ENCODE data around the gene RAC2.

Gene RAC2

DNA sequence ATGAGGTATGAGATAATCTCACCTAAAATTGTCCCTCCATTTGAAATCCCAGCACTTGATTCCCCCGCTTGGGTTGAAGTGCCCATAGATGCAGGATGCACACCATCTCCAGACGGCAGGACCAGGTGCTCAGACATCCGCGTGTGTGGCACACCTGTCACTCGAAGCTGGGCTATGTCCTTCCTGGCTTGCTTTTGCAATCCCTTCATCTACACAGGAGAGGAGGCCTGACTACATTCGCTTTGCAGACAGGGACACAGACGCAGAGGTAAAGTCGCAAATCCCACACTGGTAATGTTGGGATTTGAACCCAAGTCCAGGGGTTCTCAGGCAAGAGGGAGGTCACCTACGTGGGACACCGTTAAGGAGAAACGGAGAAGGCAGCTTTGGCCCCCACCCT lies 31.1 kb upstream of the RAC2 start:
- no peak for DNase-seq (ENCODE audit: low spot score)

DNA sequence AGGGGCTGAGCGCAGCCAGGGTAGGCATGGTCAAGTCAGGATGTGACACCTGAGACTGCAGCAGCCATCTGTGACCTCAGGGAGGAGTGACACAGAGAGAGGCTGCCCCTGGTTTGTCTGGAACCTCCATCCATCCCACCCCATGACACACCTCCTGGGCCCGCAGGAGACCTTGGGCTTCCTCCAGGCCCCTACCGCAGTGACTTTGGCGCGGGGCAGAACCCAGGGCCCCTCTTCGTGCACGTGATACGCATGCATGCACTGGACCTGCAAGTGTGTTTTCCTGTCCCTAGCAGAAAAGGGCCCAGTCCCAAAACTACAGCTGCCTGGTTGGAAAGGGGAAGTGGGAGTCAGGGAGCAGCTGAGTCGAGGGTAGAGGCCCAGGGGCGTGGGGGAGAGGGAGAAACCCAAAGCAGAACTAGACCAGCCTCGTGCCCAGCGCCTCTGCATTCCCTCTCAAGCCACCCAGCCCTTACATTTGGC lies 30.4 kb upstream of the RAC2 start:
- no peak for DNase-seq (ENCODE audit: low spot score)

DNA sequence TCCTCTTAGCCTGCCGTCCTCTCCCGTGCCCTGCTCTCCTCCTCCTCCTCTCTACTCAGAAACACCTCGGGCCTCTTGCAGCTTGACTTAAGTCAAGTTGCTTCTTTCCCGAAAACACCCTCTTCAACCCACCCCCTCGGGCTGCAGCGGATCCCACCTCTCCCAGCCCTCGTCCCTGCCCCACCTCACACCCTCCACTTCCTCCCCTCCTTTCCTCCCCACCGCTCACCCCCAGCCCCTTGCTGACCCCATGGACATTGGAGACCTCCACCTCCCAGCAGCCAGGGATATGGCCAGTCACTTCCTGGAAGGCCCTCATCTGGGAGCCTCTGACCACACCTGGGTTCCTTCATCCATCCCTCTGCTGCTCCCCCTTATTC lies 29.8 kb upstream of the RAC2 start:
- DNase-seq (ENCODE audit: low spot score) = no peak

DNA sequence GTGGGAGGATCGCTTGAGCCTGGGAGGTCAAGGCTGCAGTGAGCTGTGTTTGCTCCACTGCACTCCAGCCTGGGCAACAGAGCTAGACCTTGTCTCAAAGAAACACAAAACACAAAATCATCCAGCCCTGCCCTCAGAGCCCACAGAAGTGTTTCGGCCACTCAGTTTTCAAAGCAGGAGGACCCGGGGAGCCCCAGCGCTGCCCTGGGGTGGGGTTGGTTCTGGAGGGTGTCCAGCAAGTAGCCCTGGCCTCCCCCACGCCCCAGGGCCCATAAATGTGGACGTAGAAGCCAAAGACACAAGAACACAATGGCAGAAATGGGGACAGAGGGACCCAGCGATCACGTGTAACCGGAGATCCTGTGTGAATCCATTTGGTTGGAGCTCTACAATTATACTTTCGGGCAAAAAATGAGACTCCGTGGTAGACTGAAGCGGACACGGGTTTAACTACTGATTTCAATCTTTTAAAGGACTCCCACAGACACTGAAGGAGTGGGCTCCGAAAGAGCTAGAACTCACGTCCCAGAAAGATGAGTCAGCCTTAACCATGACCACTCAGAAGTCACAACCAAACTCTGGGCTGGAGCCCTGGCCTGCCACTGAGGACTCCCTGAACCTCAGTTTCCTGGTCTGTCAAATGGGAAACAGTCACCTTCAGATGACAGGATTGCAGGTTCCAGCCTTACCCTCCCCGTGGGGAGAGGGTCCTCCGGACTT lies 29.2 kb upstream of the RAC2 start:
- DNase-seq (ENCODE audit: low spot score) = no peak

DNA sequence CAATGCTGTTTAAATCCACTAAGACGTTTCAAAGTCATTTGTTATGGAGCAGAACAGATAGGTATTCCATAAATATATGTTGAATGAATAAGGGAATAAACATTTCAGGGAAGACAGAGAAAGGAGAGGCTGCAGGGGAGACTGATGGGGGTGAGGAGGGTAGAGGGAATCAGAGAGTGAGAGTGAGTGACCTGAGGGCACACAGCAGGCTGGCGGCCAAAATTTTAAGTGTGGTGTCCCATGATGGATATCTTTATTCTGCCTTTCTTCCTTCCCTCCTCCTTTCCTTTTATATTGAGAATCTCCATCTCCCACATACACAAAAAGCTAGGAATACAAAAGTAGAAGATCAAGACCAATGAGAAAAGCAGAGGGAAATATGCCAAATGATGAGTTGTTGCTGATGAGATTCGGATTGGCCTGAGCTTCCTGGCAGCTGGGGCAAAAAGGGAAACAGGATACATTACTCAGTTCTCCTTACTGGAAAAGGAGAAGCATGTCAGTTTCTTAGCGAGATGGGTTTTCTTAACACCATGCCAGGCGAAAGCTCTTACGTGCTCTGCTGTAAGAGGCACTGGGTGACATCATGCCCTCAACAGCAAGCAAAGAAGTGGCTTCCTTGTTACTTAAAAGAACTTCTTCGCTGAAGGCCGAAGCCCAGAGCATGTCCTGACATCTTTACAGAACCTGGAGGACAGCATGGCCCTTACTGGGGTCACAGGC lies 27.0 kb upstream of the RAC2 start:
- DNase-seq (ENCODE audit: low spot score) = no peak

DNA sequence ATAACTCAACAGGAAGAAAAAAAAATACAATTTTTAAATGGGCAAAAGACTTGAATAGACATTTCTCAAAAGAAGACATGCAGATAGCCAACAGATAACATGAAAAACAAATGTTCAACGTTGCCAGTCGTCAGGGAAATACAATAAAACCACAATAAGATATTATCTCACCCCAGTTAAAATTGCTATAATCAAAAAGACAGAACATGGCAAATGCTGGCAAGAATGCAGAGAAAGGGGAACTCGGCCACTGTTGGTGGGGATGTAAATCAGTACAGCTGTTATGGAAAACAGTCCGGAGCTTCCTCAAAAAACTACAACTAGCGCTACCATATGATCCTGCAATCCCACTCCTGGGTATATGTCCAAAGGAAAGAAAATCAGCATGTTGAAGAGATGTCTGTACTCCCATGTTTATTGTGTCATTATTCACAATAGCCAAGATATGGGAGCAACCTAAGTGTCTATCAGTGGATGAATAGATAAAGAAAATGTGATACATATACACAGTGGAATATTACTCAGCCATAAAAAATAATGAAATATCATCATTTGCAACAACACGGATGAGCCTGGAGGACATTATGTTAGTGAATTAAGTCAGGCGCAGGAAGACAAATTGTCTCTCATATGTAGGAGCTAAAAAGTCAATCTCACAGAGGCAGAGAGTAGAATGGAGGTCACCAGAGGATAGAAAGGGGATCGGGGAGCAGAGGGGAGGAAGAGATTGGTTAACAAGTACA lies 26.0 kb upstream of the RAC2 start:
- DNase-seq (ENCODE audit: low spot score) = no peak

DNA sequence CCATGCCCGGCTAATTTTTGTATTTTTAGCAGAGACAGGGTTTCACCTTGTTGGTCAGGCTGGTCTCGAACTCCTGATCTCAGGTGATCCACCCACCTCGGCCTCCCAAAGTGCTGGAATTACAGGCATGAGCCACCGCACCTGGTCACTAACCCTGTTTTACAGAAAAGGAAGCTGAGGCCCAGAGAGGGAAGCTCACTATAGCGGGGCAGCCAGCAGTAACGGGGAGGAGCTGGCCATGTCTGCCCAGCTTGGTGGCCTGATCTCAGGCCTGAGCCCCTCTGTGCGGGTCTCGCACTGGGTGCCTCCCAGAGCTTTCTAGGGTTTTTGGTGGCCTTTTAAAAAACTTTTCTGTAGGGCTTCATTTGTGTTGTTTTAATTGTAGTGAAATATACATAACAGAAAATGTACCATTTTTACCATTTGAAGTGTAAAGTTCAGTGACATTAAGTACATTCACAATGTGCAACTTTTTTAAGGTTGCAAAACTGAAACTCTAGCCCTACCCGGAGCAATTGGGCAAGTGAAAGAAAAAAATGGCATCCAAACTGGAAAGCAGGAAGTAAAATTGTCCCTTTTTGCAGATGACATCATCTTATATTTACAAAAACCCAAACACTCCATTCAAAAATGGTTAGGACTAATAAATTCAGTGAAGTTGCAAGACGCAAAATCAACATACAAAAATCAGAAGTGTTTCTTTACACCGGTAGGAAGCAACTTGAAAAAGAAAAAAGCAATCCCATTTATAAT lies 23.8 kb upstream of the RAC2 start:
- DNase-seq (ENCODE audit: low spot score) = no peak

DNA sequence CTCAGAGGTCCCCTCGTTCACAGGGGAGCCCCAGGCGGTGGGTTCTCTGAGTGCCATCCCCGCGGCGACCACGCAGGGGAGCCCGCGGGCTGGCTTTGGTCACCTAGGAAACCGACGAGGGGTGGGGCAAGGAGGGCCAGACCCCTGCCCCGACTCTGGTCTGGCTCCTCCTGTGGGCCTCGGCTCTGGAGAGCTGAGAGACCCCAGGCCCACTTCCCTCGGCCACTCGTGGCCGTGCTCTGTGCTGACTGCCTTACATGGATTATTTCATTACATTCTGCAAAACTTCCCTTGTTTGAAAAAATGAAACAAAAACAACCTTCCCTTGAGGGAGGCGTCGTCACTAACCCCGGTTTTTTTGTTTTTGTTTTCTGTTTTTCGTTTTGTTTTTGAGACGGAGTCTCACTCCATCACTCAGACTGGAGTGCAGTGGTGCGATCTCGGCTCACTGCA lies 23.1 kb upstream of the RAC2 start:
- peak; percentile 89 for DNase-seq (ENCODE audit: low spot score)

DNA sequence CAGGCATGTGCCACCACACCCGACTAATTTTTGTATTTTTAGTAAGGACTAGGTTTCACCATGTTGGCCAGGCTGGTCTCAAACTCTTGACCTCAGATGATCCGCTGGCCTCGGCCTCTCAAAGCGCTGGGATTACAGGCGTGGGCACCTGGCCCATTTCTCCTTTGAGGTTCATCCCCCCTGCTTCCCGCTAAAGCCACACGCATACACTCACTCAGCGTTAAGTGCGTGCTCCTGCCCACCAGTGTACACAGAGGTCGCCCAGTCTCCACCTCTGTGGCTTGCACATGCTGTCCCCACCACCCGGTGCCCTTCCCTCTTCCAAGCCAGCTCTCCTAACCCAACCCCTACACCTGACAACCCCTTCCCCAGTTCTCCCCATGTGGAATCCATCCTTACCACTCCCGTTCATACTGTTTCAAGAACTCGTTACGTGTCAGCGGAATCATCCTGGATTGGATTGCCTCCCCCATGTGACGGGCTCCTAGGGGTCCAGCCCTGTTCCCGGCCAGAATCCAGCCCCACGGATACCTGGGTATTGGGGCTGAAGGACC lies 22.6 kb upstream of the RAC2 start:
- DNase-seq (ENCODE audit: low spot score) = no peak

DNA sequence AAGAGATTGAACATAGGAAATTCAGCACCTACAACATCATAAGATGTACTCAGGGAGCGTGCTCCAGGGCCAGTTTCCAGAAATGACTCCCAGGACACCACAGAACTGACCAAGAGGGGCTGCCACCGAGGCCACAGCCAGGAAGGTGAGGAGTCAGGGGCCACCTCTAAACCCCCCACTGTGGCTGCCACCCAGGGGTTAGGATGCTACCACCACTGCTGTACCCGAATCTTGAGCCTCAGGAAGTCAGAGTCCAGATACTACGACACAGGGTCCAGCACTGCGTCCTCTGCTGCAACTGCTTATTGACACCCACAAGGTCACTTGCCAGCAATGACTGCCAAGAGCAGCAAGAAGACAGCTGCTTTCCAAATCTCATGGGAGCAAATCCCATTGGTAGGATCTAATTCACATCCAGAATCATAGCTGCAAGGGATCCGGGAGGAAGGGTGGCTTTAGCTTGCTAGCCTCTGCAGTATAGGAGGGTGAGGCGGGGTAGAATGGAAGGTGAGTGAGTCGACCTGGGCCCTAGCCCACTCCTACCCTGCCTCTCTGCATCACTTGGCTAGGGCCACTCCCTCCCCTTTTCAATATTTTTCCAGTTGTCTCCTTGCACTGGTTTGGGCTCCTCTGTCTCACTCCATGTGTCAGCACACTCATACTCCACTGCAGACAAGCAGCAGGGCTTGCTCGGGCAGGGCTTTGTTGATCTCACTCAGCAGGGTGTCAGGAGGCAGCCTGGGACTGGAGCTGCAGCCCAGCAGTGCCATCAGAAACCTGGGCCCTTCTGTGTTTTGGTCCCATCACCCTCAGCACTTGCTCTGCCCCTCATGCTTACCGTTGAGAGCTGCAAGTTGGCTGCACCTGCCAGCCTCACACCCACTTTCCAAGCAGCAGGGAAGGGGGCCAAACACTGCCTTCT lies 20.2 kb upstream of the RAC2 start:
- DNase-seq (ENCODE audit: low spot score) = no peak

DNA sequence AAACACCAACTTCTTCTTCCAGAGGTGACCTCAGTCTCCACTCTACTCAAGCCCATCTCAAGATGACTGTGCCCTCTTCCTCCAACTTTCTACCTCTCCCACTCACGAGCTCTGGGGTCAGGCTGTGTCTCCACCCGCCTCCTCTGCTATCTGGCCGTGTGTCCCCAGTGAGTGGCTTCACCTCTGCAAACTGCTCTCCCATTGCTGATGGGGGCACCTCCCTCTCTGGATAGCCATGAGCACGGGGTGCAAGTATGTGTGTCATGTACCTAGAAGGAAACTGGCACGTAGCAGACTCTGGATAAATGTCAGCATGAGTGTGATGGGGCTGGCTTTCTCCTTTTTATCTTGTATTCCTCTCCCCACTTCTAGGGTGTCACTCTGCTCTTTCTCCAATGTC lies 18.3 kb upstream of the RAC2 start:
- DNase-seq (ENCODE audit: low spot score) = no peak

DNA sequence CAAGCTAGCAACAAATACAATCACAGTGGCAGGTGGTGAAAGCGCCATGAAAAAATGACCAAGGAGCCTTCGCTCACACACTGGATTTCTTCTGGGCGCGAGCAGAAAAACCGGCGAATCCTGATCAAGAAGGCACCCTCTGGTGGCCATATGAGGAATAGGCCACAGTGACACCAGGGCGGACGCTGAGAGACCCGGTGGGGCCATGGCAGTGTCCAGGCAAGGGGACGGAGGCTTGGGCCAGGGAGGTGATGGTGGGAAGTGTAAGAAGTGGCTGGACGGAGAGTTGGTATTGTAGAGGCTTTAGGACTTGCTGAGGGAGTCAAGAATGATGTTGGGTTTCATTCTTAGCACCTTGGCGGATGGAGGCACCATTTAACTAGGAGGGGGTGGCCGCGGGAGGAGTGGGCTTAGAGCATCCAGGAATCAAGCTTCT lies 16.9 kb upstream of the RAC2 start:
- DNase-seq (ENCODE audit: low spot score) = peak; percentile 85

DNA sequence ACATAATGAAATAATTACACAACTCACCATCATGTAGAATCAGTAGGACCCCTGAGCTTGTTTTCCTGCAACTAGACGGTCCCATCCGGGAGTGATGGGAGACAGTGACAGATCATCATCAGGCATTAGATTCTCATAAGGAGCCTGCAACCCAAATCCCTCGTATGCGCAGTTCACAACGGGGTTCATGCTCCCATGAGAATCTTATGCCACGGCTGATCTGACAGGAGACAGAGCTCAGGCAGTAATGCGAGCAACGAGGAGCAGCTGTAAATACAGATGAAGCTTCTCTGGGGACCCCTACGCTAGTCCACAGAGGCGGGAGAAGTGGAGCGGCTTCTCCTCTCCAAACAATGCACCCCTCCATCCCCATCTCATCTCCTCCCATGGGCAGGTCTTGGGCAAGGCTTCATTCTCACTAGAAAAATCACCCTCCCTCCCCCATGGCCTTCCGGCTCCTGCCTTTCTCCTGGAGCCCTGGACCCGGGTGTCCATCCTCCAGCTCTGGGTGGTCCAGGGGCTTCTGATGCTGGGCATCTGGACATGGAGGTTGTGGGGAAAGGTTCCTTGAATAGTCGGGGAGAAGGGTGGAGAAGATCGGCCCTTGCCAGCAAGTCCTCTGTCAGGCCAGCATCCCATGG lies 16.2 kb upstream of the RAC2 start:
- DNase-seq (ENCODE audit: low spot score) = no peak

DNA sequence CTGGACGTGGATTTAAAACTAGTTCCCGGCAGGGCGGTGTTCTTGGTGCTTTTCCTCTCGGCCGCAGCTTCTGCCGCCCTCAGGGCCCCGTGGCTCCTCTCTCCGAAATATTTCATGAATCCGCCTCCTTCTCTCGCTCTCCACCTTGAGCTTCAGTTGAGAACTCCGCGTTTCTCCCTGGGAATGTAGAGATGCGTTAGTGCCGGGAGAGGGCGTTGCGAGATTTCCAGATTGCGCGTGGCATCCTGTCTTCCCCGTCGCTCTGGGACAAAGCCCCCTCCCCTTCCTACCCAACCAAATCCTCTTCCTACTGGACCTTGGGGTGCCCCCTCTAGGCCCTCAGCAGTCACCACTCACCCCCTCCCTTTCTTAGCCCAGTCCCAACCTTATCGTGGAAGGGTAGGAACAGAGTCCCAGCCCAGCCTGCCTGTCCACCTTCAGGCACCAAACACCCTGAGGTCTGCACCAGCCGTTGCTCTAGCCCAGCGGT lies 15.5 kb upstream of the RAC2 start:
- peak; percentile 49 for DNase-seq (ENCODE audit: low spot score)

DNA sequence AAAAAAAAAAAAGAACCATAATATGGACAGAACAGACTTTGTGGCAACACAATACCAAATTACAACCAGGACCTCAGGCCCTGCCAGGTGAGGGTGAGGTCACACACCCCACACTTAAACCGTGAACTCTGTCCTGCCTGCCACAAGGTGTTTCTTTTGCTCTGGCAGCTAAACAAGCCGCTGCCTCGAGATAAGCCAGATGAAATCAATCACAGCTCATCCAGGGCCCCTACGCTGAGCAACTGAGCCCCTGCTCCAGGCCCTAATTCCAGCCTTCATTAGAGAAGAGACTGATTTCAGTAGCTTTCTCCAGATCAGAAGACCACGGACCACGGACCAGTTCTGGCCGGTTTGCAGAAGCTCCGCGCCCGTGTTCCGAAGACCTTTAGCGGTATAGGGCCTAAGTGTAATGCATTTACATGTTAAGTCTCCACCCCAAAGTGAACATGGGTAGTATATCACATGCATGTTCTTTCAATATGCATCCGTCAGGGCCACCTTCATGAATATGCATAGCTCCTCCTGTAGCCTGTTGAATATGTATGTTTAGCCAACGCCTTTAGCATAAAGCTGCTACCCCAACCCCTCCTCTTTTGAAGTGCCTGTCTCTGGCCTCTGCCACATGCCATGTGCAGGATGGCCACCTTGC lies 14.8 kb upstream of the RAC2 start:
- no peak for DNase-seq (ENCODE audit: low spot score)

DNA sequence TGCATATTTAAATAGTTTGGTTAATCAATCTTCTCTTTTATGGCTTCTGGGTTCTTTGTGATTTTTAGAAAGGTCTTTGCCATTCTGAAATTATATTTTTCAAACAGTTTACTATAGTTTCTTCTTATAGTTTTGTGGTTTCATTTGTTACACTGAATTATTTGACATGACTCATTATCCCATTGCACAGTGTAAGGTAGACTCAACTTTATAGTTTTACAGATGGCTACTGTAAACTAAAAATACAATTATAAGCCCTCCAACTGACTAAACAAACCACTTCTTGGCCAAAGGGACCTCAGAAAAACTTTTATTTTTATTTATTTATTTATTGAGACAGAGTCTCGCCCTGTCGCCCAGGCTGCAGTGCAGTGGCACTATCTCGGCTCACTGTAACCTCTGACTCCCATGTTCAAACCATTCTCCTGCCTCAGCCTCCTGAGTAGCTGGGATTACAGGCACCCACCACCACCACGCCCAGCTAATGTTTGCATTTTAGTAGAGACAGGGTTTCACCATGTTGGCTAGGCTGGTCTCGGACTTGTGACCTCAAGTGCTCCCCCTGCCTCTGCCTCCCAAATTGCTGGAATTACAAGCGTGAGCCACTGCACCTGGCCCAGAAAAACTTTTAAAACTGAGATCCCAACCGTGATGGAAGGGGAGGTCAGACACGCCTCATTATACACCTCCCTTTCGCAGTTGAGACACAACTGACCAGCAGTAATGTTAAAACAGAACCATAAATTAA lies 14.1 kb upstream of the RAC2 start:
- no peak for DNase-seq (ENCODE audit: low spot score)

DNA sequence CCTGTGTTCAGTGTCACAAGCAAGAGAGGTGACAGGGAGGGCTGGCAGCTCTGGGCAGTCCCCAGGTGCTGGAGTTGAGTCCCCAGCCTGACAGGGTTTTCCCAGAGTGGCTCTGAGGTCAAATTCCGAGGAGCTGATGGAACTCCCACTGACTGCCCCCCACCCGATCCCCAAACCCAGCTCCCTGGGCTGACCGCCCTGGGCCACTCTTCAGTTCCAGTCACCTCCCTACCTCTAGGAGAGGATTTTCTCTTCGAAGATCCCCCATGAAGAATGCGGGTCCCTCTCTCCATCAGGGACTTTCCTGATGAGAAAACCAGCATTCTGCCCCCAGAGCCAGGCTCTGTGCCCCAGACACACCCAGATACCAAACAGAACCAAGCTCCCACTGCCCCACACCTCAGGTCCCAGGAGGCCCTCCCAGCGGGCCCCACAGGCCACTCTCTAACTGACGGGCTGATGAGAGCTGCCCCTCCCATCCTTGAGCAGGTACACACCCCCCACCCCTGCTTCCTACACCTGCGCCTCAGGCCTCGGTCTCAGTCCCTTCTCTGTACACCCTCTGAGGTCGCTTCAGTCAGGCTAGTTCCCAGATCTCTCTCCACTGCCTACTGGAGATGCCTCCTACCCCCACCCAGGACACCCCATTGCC lies 12.1 kb upstream of the RAC2 start:
- no peak for DNase-seq (ENCODE audit: low spot score)

DNA sequence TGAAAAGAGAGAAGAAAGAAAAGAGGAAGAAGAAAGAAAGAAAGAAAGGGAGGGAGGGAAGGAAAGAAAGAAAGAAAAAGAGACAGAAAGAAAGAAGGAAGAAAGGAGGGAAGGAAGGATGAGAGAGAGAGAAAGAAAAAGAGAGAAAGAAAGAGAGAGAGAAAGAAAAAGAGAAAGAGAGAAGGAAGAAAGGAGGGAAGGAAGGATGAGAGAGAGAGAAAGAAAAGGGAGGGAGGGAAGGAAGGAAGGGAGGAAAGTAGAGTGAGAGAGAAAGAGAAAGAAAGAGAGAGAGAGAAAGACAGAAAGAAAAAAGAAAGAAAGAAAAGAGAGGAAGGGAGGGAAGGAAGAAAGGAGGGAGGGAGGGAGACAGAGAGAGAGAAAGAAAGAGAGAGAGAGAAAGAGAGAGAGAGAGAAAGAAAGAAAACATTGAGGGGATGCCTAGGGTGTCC lies 11.5 kb upstream of the RAC2 start:
- no peak for DNase-seq (ENCODE audit: low spot score)

Measured in iPS-NIHi11 (cell line).